Activated CD4-positive, alpha-beta T cell treated with anti-CD3 and anti-CD28 coated beads, Interleukin-10, Interleukin-2, amounts not matched to agents 100 ng/mL and 50 ng/mL, durations not matched to agents 16 hours and 8 hours (primary cell): ENCODE results near the gene MAP3K5.
"Not testable (repeated sequence)": the region's sequence is repeated elsewhere in the genome, so short reads cannot be mapped to it uniquely, and the experiment has no call there.

Experiments
- DNase-seq: peaks from one replicate; pipeline ENCODE4 v3.0.0-alpha.2; 2020

Gene MAP3K5

GRCh38 chr6:136790411-136791295 lies 1.6 kb downstream of the MAP3K5 start:
- DNase-seq = no peak

- DNase-seq = not testable (repeated sequence)
Measured at GRCh38 chr6:136789440-136789839, 2.8 kb downstream of the MAP3K5 start.

- peak; percentile 63 for DNase-seq
Measured at GRCh38 chr6:136788069-136788902, 4.0 kb downstream of the MAP3K5 start.

GRCh38 chr6:136787726-136788068 lies 4.6 kb downstream of the MAP3K5 start:
- DNase-seq = no peak

- no peak for DNase-seq
Measured at GRCh38 chr6:136786658-136787057, 5.6 kb downstream of the MAP3K5 start.

GRCh38 chr6:136784910-136785746 lies 7.1 kb downstream of the MAP3K5 start:
- peak; percentile 68 for DNase-seq

GRCh38 chr6:136784271-136784664 lies 8.0 kb downstream of the MAP3K5 start:
- no peak for DNase-seq

GRCh38 chr6:136783495-136784270 lies 8.6 kb downstream of the MAP3K5 start:
- peak; percentile 45 for DNase-seq

GRCh38 chr6:136783021-136783420 lies 9.3 kb downstream of the MAP3K5 start:
- DNase-seq = no peak

GRCh38 chr6:136782021-136782770 lies 10.1 kb downstream of the MAP3K5 start:
- peak; percentile 60 for DNase-seq

GRCh38 chr6:136780972-136781371 lies 11.3 kb downstream of the MAP3K5 start:
- no peak for DNase-seq

- DNase-seq = no peak
Measured at GRCh38 chr6:136779682-136780081, 12.6 kb downstream of the MAP3K5 start.

- no peak for DNase-seq
Measured at GRCh38 chr6:136777651-136778050, 14.6 kb downstream of the MAP3K5 start.

GRCh38 chr6:136775548-136775947 lies 16.7 kb downstream of the MAP3K5 start:
- DNase-seq = no peak

GRCh38 chr6:136775081-136775480 lies 17.2 kb downstream of the MAP3K5 start:
- DNase-seq = no peak

- DNase-seq = peak; percentile 21
Measured at GRCh38 chr6:136774228-136775041, 17.8 kb downstream of the MAP3K5 start.

- DNase-seq = no peak
Measured at GRCh38 chr6:136773473-136773796, 18.8 kb downstream of the MAP3K5 start.

- no peak for DNase-seq
Measured at GRCh38 chr6:136772685-136773472, 19.4 kb downstream of the MAP3K5 start.

GRCh38 chr6:136771306-136771705 lies 21.0 kb downstream of the MAP3K5 start:
- no peak for DNase-seq

- no peak for DNase-seq
Measured at GRCh38 chr6:136769759-136770158, 22.5 kb downstream of the MAP3K5 start.
